ENCODE results near the gene TNFRSF1A.

The TNFRSF1A gene

GRCh38 chr12:6374028-6374785 is 32.3 kb upstream of the TNFRSF1A start:
- no peak for DNase-seq (ENCODE audit: low spot score)

- no peak for DNase-seq (ENCODE audit: low spot score)
Observed at GRCh38 chr12:6373022-6373787, 31.3 kb upstream of the TNFRSF1A start.

- DNase-seq (ENCODE audit: low spot score) = peak; percentile 12
Observed at GRCh38 chr12:6372403-6373003, 30.6 kb upstream of the TNFRSF1A start.

- DNase-seq (ENCODE audit: low spot score) = no peak
Observed at GRCh38 chr12:6370994-6371754, 29.3 kb upstream of the TNFRSF1A start.

- no peak for DNase-seq (ENCODE audit: low spot score)
Observed at GRCh38 chr12:6370576-6370935, 28.7 kb upstream of the TNFRSF1A start.

GRCh38 chr12:6369916-6370575 is 28.2 kb upstream of the TNFRSF1A start:
- DNase-seq (ENCODE audit: low spot score) = no peak

- DNase-seq (ENCODE audit: low spot score) = no peak
Observed at GRCh38 chr12:6368906-6369525, 27.1 kb upstream of the TNFRSF1A start.

GRCh38 chr12:6367969-6368892 is 26.4 kb upstream of the TNFRSF1A start:
- no peak for DNase-seq (ENCODE audit: low spot score)

GRCh38 chr12:6367065-6367968 is 25.4 kb upstream of the TNFRSF1A start:
- peak; percentile 39 for DNase-seq (ENCODE audit: low spot score)

- no peak for DNase-seq (ENCODE audit: low spot score)
Observed at GRCh38 chr12:6364044-6364374, 22.1 kb upstream of the TNFRSF1A start.

GRCh38 chr12:6363330-6364043 is 21.6 kb upstream of the TNFRSF1A start:
- peak; percentile 55 for DNase-seq (ENCODE audit: low spot score)

- DNase-seq (ENCODE audit: low spot score) = no peak
Observed at GRCh38 chr12:6363010-6363329, 21.1 kb upstream of the TNFRSF1A start.

GRCh38 chr12:6362403-6362802 is 20.5 kb upstream of the TNFRSF1A start:
- no peak for DNase-seq (ENCODE audit: low spot score)

GRCh38 chr12:6361834-6362233 is 20.0 kb upstream of the TNFRSF1A start:
- no peak for DNase-seq (ENCODE audit: low spot score)

- DNase-seq (ENCODE audit: low spot score) = no peak
Observed at GRCh38 chr12:6360578-6361490, 19.0 kb upstream of the TNFRSF1A start.

- no peak for DNase-seq (ENCODE audit: low spot score)
Observed at GRCh38 chr12:6360080-6360571, 18.2 kb upstream of the TNFRSF1A start.

- no peak for DNase-seq (ENCODE audit: low spot score)
Observed at GRCh38 chr12:6358881-6359280, 17.0 kb upstream of the TNFRSF1A start.
